IMR-90 (cell line): Measurements from ENCODE around the gene SWAP70.

Experiments used
- CTCF ChIP-seq: conservative IDR thresholded peaks from 2 replicates; pipeline ENCODE4 v1.5.1; 2012; ENCODE audit warnings: mild to moderate bottlenecking, low read depth, low read length, improper control_type of control experiment
- RAD21 ChIP-seq: IDR thresholded peaks from 2 replicates; pipeline ENCODE4 v1.6.1; 2012; ENCODE audit warnings: low read length, improper control_type of control experiment
- SMC3 ChIP-seq: fragments of 150-350 bp; IDR thresholded peaks from 2 replicates; pipeline ENCODE4 v1.6.1; 2016; ENCODE audit warnings: low read depth, mild to moderate bottlenecking, antibody characterized with exemption, low read length, moderate library complexity

GRCh38 chr11:9645881-9646280 is 18.0 kb upstream of the SWAP70 start:
- TF ChIP-seq CTCF (no peak), SMC3 (no peak), RAD21 (no peak)
